ENCODE results near the gene FAM9B. TPM values are rescaled to one million over a fixed set of nuclear protein-coding genes. Genes with fewer than 3 reads are reported as not detected.

The FAM9B gene
- total and polyA plus RNA-seq, 2 experiments from 2014 or later: not detected

DNA sequence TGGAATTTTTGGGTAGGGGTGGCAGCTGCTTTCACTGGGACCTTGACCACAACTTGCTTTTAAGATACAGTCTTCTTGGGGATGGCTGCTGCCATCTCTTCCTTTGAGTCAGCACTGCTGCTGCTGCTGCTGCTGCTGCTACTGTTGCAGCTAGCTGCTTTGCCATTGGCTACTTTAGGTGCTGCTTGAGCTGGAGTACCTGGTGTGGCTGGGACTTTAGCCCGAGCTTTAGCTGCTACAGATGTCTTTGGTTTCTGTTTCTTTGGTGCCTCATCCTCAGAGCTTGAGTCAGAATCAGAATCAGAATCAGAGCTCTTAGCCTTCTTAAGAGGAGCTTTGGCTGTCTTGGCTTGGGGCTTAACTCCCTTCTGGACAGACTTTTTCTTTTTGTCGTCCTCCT lies 52.2 kb downstream of the FAM9B start:
- DNase-seq (ENCODE audit: low spot score): no peak
- no peak; the same call in 1 of the 3 replicates for ATAC-seq
- Mint-ChIP-seq H3K4me3 (no peak overlapping the region), H3K27ac (no peak overlapping the region), H3K27me3 (ENCODE audit: insufficient read depth, low read depth, poor library complexity) (no peaks in the 10 kb centered on the region), H3K4me1 (peaks cover 5% of the 10 kb centered on the region), H3K36me3 (ENCODE audit: low read depth) (no peaks in the 10 kb centered on the region), H3K9me3 (no peaks in the 10 kb centered on the region)
- no peaks in the 10 kb centered on the region for H3K9me2 ChIP-seq (ENCODE audit: insufficient read depth)
- no peak overlapping the region for H3K4me2 ChIP-seq
- no peaks in the 10 kb centered on the region for H4K20me1 ChIP-seq (replicated peaks; ENCODE audit: insufficient read depth)
- H3K4me3 ChIP-seq: no peak overlapping the region
- H3K4me1 ChIP-seq (ENCODE audit: insufficient read depth): no peaks in the 10 kb centered on the region
- no peak overlapping the region for H2AFZ ChIP-seq
- no peaks in the 10 kb centered on the region for H3K27me3 ChIP-seq (ENCODE audit: insufficient read depth)
- no peaks in the 10 kb centered on the region for H3F3A ChIP-seq (replicated peaks; ENCODE audit: low read depth)
- TF ChIP-seq, protein P1, sequence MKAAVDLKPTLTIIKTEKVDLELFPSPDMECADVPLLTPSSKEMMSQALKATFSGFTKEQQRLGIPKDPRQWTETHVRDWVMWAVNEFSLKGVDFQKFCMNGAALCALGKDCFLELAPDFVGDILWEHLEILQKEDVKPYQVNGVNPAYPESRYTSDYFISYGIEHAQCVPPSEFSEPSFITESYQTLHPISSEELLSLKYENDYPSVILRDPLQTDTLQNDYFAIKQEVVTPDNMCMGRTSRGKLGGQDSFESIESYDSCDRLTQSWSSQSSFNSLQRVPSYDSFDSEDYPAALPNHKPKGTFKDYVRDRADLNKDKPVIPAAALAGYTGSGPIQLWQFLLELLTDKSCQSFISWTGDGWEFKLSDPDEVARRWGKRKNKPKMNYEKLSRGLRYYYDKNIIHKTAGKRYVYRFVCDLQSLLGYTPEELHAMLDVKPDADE (IDR thresholded peaks at IDR 0.05): no peak
- TF ChIP-seq NANOG (IDR thresholded peaks at IDR 0.05; ENCODE audit: borderline replicate concordance) (no peak), EZH2phosphoT487 (IDR thresholded peaks at IDR 0.05; ENCODE audit: unreplicated experiment) (no peak), REST (IDR thresholded peaks at IDR 0.05; ENCODE audit: unreplicated experiment) (no peak), STAT1 (IDR thresholded peaks at IDR 0.05; ENCODE audit: unreplicated experiment) (no peak), JUNB (IDR thresholded peaks at IDR 0.05; ENCODE audit: unreplicated experiment) (no peak), ZNF114 (CRISPR knock-in tag; IDR thresholded peaks at IDR 0.05) (no peak), ZNF331 (CRISPR knock-in tag; IDR thresholded peaks at IDR 0.05; ENCODE audit: low read depth) (no peak), CREB1 (CRISPR knock-in tag; IDR thresholded peaks at IDR 0.05; ENCODE audit: low read depth) (no peak), POLR2AphosphoS5 (IDR thresholded peaks at IDR 0.05; ENCODE audit: low read depth) (no peak), EZH2 (IDR thresholded peaks at IDR 0.05; ENCODE audit: low read depth, unreplicated experiment) (no peak), ZNF462 (CRISPR knock-in tag; IDR thresholded peaks at IDR 0.05) (no peak)
- TF ChIP-seq, protein P2, sequence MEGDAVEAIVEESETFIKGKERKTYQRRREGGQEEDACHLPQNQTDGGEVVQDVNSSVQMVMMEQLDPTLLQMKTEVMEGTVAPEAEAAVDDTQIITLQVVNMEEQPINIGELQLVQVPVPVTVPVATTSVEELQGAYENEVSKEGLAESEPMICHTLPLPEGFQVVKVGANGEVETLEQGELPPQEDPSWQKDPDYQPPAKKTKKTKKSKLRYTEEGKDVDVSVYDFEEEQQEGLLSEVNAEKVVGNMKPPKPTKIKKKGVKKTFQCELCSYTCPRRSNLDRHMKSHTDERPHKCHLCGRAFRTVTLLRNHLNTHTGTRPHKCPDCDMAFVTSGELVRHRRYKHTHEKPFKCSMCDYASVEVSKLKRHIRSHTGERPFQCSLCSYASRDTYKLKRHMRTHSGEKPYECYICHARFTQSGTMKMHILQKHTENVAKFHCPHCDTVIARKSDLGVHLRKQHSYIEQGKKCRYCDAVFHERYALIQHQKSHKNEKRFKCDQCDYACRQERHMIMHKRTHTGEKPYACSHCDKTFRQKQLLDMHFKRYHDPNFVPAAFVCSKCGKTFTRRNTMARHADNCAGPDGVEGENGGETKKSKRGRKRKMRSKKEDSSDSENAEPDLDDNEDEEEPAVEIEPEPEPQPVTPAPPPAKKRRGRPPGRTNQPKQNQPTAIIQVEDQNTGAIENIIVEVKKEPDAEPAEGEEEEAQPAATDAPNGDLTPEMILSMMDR (conservative IDR thresholded peaks at IDR 0.05; ENCODE audit: low read depth in 2 of 2): no peak
- H3K79me2 ChIP-seq (replicated peaks; ENCODE audit: insufficient read depth): no peaks in the 10 kb centered on the region
- no peaks in the 10 kb centered on the region for H3K36me3 ChIP-seq (ENCODE audit: insufficient read depth)
- no peak overlapping the region for H3K27ac ChIP-seq (ENCODE audit: low read depth)
